Gastrocnemius medialis (tissue), 4 donors: ENCODE data around the gene KIRREL2. TPM values are rescaled to one million over a fixed set of nuclear protein-coding genes. Genes with fewer than 3 reads are reported as not detected.

Source experiments
- ATAC-seq, 2 donors: fragments of 150-250 bp; one replicate each; pipeline ENCODE4 v1.9.1; 2016
- DNase-seq, 2 donors: peaks; one replicate each; pipeline ENCODE4 v3.0.0-alpha.2; 2019
- H3K27ac ChIP-seq, 4 donors: fragments of 200-600 bp; sonication (generic); 1 replicate in 1 of 4; 2 replicates in 3 of 4; pipeline ENCODE4 v1.5.1; 2016 to 2018; ENCODE audit warnings: mild to moderate bottlenecking in 2 of 4, moderate library complexity in 1 of 4
- H3K27me3 ChIP-seq, 3 donors: fragments of 200-600 bp; sonication (generic) in 2 of 3; 1 replicate in 1 of 3; 2 replicates in 2 of 3; pipeline versions ENCODE4 v1.5.1 to v1.6.0; 2016 to 2019; ENCODE audit warnings: mild to moderate bottlenecking in 1 of 3, moderate library complexity in 1 of 3
- H3K36me3 ChIP-seq, 2 donors: fragments of 200-600 bp; sonication (generic) in 1 of 2; one replicate each; pipeline ENCODE4 v1.5.1; 2017 to 2018
- H3K4me1 ChIP-seq, 2 donors: fragments of 200-600 bp; sonication (generic) in 1 of 2; one replicate each; pipeline ENCODE4 v1.5.1; 2016 to 2017; ENCODE audit warnings: mild to moderate bottlenecking in 2 of 2
- H3K4me3 ChIP-seq, 4 donors: fragments of 200-600 bp; sonication (generic) in 3 of 4; 1 replicate in 1 of 4; 2 replicates in 3 of 4; pipeline ENCODE4 v1.5.1; 2016 to 2019; ENCODE audit warnings: mild to moderate bottlenecking in 2 of 4
- H3K9me3 ChIP-seq, 3 donors: fragments of 200-600 bp; sonication (generic) in 2 of 3; 1 replicate in 1 of 3; 2 replicates in 2 of 3; pipeline ENCODE4 v1.5.1; 2016 to 2019
- CTCF ChIP-seq, 5 experiments: fragments of 450-650 bp in 3 of 5; fragments of 200-600 bp in 2 of 5; sonication (generic) in 2 of 5; IDR thresholded peaks in 4 of 5; conservative IDR thresholded peaks in 1 of 5; 1 replicate in 4 of 5; 2 replicates in 1 of 5; pipeline ENCODE4 v1.5.1; 2016 to 2019; ENCODE audit warnings: antibody characterized with exemption in 5 of 5, mild to moderate bottlenecking in 3 of 5, moderate library complexity in 3 of 5
- POLR2A ChIP-seq, 2 donors: fragments of 450-650 bp; IDR thresholded peaks; one replicate each; pipeline ENCODE4 v1.6.1; 2017; ENCODE audit warnings: antibody characterized with exemption in 2 of 2, mild to moderate bottlenecking in 2 of 2, moderate library complexity in 2 of 2
- in situ Hi-C, 4 donors: fragments of 200-750 bp; cut with MboI; loops; one replicate each; pipeline versions ENCODE4 v1.15.0 to v1.8.0; 2017; ENCODE audit warnings: low sequenced_read_pairs in 4 of 4
- intact Hi-C: fragments of 100-400 bp; cut with DNase I; formaldehyde crosslinking; loops from one replicate; pipeline ENCODE4 v1.15.1; 2023; ENCODE audit warnings: low total_unique reads
- total RNA-seq, 4 donors: library from RNA; depleted of rRNA; stranded (reverse); fragments of >200 nt; gene quantifications; one replicate each; pipeline versions ENCODE4 v1.1.0 to v1.2.3, GENCODE V29; 2016

Gene KIRREL2
- total RNA-seq, 4 donors from 2014 or later, result not detected

DNA sequence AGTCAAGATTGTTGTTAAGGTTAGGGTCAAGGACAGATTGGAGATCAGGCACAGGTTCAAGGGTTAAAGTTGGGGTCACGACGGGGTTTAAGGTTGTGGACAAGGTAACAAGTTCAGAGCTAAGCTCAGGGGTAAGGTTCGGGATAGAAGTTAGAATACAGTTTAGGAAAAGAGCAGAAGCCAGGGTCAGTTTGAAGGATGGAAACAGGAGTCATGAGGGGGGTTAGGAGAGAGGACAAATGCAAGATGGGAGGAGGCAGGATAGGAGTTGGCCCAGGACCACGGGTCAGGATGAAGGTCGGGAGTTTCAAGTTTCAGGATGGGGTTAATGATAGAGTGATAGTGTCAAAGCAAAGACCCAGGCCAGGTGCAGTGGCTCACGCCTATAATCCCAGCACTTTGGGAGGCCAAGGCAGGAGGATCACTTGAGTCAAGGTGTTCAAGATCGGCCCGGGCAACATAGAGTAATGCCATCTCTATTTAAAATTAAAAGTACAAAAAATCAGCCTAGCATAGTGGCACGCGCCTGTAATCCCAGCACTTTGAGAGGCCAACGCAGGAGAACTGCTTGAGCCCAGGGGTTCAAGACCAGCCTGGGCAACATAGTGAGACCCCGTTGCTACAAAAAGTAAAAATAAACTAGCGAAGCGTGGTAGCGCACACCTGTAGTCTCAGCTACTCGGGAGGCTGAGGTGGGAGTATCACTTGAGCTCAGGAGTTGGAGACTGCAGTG, 12.1 kb upstream of the KIRREL2 start:
- DNase-seq, result no peak
- intact Hi-C loops (no loop called here), in situ Hi-C loops (no loop called here)
- peaks cover 0 to 3% of the 10 kb centered on the region in 2 donors for H3K4me1 ChIP-seq
- H3K4me3 ChIP-seq, result no peak overlapping the region
- ATAC-seq, result no peak
- H3K9me3 ChIP-seq, result no peaks in the 10 kb centered on the region
- peaks cover 59 to 63% (median 59%) of the 10 kb centered on the region in 3 donors for H3K27me3 ChIP-seq
- no peak overlapping the region for H3K27ac ChIP-seq
- no peaks in the 10 kb centered on the region for H3K36me3 ChIP-seq
- TF ChIP-seq CTCF (IDR thresholded peaks at IDR 0.05 in 4 of 5, conservative IDR thresholded peaks at IDR 0.05 in 1 of 5), result no peak
- TF ChIP-seq POLR2A (IDR thresholded peaks at IDR 0.05), result no peak

- H3K9me3 ChIP-seq, result no peaks in the 10 kb centered on the region
- in situ Hi-C loops, result no loop called here
- no peak for TF ChIP-seq CTCF (IDR thresholded peaks at IDR 0.05 in 4 of 5, conservative IDR thresholded peaks at IDR 0.05 in 1 of 5)
- no peak for TF ChIP-seq POLR2A (IDR thresholded peaks at IDR 0.05)
- peak overlapping the region in 2 of 4 donors; percentile 3 to 31 for H3K4me3 ChIP-seq
- intact Hi-C loops, result no loop called here
- peaks cover 0 to 3% of the 10 kb centered on the region in 2 donors for H3K4me1 ChIP-seq
- ATAC-seq (no peak), DNase-seq (no peak)
- peaks cover 63 to 67% (median 66%) of the 10 kb centered on the region in 3 donors for H3K27me3 ChIP-seq
- H3K27ac ChIP-seq, result no peak overlapping the region
- H3K36me3 ChIP-seq, result no peaks in the 10 kb centered on the region
Observed at GRCh38 chr19:35845215-35846037, 11.3 kb upstream of the KIRREL2 start.

- H3K4me1 ChIP-seq, result peaks cover 0 to 3% of the 10 kb centered on the region in 2 donors
- H3K9me3 ChIP-seq, result no peaks in the 10 kb centered on the region
- in situ Hi-C loops, result no loop called here
- intact Hi-C loops, result no loop called here
- no peak for ATAC-seq
- TF ChIP-seq CTCF (IDR thresholded peaks at IDR 0.05 in 4 of 5, conservative IDR thresholded peaks at IDR 0.05 in 1 of 5) (no peak), POLR2A (IDR thresholded peaks at IDR 0.05) (no peak)
- peaks cover 66 to 72% (median 67%) of the 10 kb centered on the region in 3 donors for H3K27me3 ChIP-seq
- H3K36me3 ChIP-seq, result no peaks in the 10 kb centered on the region
- peak overlapping the region in 1 of 4 donors; percentile 31 for H3K4me3 ChIP-seq
- no peak for DNase-seq
- H3K27ac ChIP-seq, result no peak overlapping the region
Observed at GRCh38 chr19:35846038-35846668, 10.6 kb upstream of the KIRREL2 start.

DNA sequence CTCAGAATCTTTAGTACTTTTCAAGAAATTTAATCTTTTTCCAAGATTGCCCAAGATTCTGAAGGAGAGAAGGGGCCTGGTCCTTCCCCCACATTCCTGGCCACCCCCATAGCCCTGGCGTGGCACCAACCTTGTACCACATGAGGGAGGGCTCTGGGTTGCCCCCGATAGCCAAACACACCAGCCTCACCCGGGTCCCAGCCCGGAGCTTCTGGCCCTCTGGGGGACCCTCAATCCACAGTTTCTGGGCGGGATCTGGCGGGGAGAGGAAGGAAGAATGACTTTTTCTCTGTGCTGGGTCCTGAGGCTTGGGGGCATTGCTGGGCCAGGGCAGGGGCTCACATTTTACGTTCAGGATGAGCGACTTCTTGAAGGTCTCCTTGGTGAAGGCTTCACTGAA, 8.8 kb upstream of the KIRREL2 start:
- DNase-seq (no peak), ATAC-seq (no peak)
- Histone ChIP-seq H3K27me3 (peaks cover 65 to 75% (median 68%) of the 10 kb centered on the region in 3 donors), H3K4me1 (peaks cover 0 to 3% of the 10 kb centered on the region in 2 donors), H3K36me3 (no peaks in the 10 kb centered on the region), H3K9me3 (no peaks in the 10 kb centered on the region), H3K27ac (no peak overlapping the region), H3K4me3 (no peak overlapping the region)
- TF ChIP-seq POLR2A (IDR thresholded peaks at IDR 0.05) (no peak), CTCF (IDR thresholded peaks at IDR 0.05 in 4 of 5, conservative IDR thresholded peaks at IDR 0.05 in 1 of 5) (no peak)
- intact Hi-C loops (no loop called here), in situ Hi-C loops (no loop called here)
